Measurements from ENCODE around the gene TRIML2.

The TRIML2 gene

GRCh38 chr4:188109157-188109755 lies at the start of gene TRIML2:
Gene TRIML2, minus strand, starts transcription at chr4:188109603. Its CDS starts 4,235 bp downstream, at chr4:188105368.
- no peak for DNase-seq

- no peak for DNase-seq
Observed at GRCh38 chr4:188158336-188158735, 48.9 kb upstream of the TRIML2 start.

GRCh38 chr4:188154668-188155405 lies 45.4 kb upstream of the TRIML2 start:
- DNase-seq: no peak

GRCh38 chr4:188147776-188148175 lies 38.4 kb upstream of the TRIML2 start:
- DNase-seq: no peak

GRCh38 chr4:188147176-188147575 lies 37.8 kb upstream of the TRIML2 start:
- DNase-seq: no peak

GRCh38 chr4:188146618-188147017 lies 37.2 kb upstream of the TRIML2 start:
- DNase-seq: no peak

GRCh38 chr4:188145601-188146000 lies 36.2 kb upstream of the TRIML2 start:
- no peak for DNase-seq

GRCh38 chr4:188143731-188144130 lies 34.3 kb upstream of the TRIML2 start:
- DNase-seq: no peak

GRCh38 chr4:188139671-188140070 lies 30.3 kb upstream of the TRIML2 start:
- no peak for DNase-seq

- DNase-seq: no peak
Observed at GRCh38 chr4:188139141-188139540, 29.7 kb upstream of the TRIML2 start, which contains the start of gene TRIML1. Gene TRIML1, plus strand, starts transcription at chr4:188139441. Its CDS starts 118 bp downstream, at chr4:188139559.

- no peak for DNase-seq
Observed at GRCh38 chr4:188138227-188138626, 28.8 kb upstream of the TRIML2 start.

GRCh38 chr4:188132232-188132631 lies 22.8 kb upstream of the TRIML2 start:
- DNase-seq: no peak

- DNase-seq: no peak
Observed at GRCh38 chr4:188130355-188130754, 21.0 kb upstream of the TRIML2 start.

- no peak for DNase-seq
Observed at GRCh38 chr4:188127214-188127874, 17.9 kb upstream of the TRIML2 start.

GRCh38 chr4:188121530-188121929 lies 12.1 kb upstream of the TRIML2 start:
- no peak for DNase-seq

GRCh38 chr4:188117631-188118324 lies 8.4 kb upstream of the TRIML2 start:
- DNase-seq: no peak

GRCh38 chr4:188113156-188113555 lies 3.8 kb upstream of the TRIML2 start:
- DNase-seq: no peak

GRCh38 chr4:188111955-188112354 lies 2.6 kb upstream of the TRIML2 start:
- DNase-seq: no peak

- DNase-seq: no peak
Observed at GRCh38 chr4:188110741-188111471, 1.5 kb upstream of the TRIML2 start.

GRCh38 chr4:188110036-188110435 lies 633 bp upstream of the TRIML2 start:
- no peak for DNase-seq

- DNase-seq: no peak
Observed at GRCh38 chr4:188107931-188108843, 1.2 kb downstream of the TRIML2 start.

- DNase-seq: no peak
Observed at GRCh38 chr4:188106454-188106853, 2.9 kb downstream of the TRIML2 start.

All from NCI-H748 treated with DMSO at 0.1 percent for 48 hours (cell line).